HG03196 (cell line): ENCODE measurements around the gene IFI30.

Experiments
- ATAC-seq: cut with Tn5 transposase; IDR thresholded peaks from one replicate; pipeline ENCODE4 v1.9.1; 2021; ENCODE audit not compliant: unreplicated experiment

IFI30 gene

GRCh38 chr19:18173572-18174288, at the start of gene IFI30:
Gene IFI30, plus strand, starts transcription at chr19:18173813. Its CDS starts 29 bp downstream, at chr19:18173842.
- peak; percentile 44 for ATAC-seq

DNA sequence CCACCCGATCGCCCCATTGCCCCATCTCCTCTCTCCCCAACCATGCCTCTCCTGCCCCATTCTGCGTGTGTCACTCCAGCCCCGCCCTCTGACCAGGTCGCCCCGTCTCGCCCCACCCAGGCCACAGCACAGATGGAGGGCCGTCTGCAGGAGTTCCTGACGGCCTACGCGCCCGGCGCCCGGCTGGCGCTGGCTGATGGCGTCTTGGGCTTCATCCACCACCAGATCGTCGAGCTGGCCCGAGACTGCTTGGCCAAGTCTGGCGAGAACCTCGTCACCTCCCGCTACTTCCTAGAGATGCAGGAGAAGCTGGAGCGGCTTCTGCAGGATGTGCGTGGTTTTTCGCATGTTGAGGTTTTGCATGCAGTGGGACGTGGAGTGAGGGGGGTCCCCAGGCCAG, 49.8 kb upstream of the IFI30 start:
- ATAC-seq = no peak

- ATAC-seq = no peak
These were observed 47.5 kb upstream of the IFI30 start for GRCh38 chr19:18126097-18126496.

DNA sequence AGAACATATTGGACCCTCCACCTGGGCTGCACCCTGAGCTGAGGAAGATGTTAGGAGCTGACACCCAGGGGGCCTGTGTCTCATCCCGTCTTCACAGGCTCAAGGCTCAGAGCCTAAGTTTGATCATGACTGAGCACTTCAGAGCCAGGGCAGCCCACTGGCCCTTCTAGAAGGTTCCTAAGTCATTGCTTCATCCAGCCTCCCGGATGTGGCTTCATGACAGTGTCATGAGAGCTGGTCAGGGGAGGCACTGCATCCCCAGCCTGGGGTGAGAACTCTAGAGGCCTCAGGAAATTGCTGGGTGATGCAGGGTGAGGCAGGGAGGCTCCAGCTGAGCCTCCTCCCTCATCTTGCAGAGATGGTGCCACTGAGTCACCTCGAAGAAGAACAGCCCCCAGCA, 45.6 kb upstream of the IFI30 start:
- no peak for ATAC-seq

DNA sequence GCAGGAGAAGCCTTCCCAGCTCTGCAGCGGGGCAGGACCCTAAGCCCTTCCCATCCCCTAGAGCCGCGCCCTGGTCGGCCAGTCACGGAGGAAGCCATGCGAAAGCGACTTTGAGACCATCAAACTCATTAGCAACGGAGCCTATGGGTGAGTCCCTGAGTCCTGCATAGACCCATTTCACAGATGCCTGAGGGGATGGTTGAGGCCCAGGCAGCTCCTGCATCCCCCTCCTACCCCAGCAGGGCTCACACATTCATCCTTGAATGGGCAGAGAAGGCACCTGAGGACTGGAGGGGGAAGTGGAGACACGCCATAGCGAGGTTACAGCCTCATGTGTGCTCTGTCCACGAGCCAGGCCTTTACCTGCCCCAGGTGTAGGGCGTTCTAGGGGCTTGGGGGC, 44.8 kb upstream of the IFI30 start:
- no peak for ATAC-seq

GRCh38 chr19:18130523-18131242, 42.9 kb upstream of the IFI30 start:
- ATAC-seq = no peak

GRCh38 chr19:18131841-18132596, 41.6 kb upstream of the IFI30 start:
- no peak for ATAC-seq

GRCh38 chr19:18135712-18136584, 37.7 kb upstream of the IFI30 start:
- no peak for ATAC-seq

GRCh38 chr19:18137242-18137641, 36.4 kb upstream of the IFI30 start:
- no peak for ATAC-seq

GRCh38 chr19:18137657-18138339, 35.8 kb upstream of the IFI30 start:
- ATAC-seq = no peak

DNA sequence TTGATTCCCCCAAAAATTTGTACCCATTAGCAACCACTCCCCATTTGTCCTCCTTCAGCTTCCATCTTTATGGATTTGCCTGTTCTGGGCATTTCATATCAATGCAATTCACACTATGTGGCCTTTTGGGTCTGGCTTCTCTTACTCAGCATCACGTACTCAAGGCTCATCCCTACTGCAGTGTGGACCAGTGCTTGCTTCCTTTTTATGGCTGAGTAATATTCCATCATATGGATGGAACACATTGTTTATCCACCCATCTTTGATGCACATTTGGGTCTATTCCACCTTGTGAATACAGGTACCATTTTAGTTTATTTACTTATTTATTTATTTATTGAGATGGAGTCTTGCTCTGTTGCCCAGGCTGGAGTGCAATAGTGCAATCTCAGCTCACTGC, 33.1 kb upstream of the IFI30 start:
- ATAC-seq = no peak

DNA sequence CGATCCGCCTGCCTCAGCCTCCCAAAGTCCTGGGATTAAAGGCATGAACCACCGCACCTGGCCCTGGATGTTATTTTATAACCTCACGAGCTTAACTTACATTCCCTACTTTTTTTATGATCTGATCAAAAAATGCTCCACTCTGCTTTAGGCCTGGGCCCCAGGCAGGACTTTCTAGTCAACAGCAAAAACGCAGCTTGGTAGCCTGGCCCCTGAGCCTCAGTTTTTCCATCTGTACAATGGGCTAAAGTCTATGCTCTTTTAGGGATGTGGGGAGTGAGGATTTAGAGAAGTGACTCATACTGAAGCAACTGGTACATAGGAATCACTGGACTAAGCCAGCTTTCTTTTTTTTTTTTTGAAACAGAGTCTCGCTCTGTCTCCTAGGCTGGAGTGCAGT, 32.6 kb upstream of the IFI30 start:
- ATAC-seq = no peak

DNA sequence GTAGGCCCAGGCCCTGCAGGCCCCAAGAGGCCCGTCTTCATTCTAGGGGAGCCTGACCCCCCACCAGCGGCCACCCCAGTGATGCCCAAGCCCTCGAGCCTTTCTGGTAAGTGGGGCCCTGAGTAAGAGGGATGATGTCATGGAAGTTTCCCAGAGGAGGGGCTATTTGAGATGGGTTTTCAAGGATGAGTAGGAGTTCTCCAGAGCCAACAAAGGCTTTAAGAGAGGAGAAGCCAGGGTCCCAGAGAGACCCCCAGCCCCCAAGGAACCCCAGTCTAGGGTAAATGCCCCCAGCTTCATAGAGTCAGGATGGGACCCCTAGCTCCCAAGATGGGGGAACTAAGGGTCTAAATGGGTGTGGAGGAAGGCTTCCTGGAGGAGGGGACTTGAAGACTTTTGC, 29.7 kb upstream of the IFI30 start:
- ATAC-seq = no peak

GRCh38 chr19:18144361-18144760, 29.3 kb upstream of the IFI30 start:
- no peak for ATAC-seq

- ATAC-seq = no peak
These were observed 28.7 kb upstream of the IFI30 start for GRCh38 chr19:18144906-18145305.

DNA sequence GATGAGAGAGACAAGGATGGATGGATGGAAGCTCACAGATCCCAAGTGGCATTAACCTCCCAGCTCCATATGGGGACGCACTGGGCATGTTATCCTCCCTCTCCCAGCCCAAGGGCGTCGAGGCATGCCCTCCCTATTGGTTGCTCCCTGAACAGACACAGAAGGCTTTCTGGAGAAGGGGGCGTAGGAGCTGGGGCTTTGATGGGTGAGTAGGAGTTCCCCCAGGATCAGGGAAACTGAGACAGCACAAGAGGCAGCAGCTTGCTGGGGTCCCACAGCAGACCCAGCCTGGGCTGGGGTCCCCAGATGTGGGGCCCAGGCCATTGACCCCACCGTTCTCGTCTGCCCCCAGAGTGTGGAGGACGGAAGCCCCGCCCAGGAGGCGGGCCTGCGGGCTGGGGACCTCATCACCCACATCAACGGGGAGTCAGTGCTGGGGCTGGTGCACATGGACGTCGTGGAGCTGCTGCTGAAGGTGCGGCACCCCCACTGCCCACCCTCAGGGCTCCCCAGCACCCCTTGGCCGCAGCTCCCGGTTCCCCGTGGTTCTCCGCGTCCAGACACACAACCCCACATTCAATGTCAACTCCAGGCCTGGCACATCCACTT, 28.1 kb upstream of the IFI30 start:
- ATAC-seq = no peak

- ATAC-seq = no peak
These were observed 26.2 kb upstream of the IFI30 start for GRCh38 chr19:18147396-18147795.

- ATAC-seq = no peak
These were observed 24.0 kb upstream of the IFI30 start for GRCh38 chr19:18149596-18149975.

DNA sequence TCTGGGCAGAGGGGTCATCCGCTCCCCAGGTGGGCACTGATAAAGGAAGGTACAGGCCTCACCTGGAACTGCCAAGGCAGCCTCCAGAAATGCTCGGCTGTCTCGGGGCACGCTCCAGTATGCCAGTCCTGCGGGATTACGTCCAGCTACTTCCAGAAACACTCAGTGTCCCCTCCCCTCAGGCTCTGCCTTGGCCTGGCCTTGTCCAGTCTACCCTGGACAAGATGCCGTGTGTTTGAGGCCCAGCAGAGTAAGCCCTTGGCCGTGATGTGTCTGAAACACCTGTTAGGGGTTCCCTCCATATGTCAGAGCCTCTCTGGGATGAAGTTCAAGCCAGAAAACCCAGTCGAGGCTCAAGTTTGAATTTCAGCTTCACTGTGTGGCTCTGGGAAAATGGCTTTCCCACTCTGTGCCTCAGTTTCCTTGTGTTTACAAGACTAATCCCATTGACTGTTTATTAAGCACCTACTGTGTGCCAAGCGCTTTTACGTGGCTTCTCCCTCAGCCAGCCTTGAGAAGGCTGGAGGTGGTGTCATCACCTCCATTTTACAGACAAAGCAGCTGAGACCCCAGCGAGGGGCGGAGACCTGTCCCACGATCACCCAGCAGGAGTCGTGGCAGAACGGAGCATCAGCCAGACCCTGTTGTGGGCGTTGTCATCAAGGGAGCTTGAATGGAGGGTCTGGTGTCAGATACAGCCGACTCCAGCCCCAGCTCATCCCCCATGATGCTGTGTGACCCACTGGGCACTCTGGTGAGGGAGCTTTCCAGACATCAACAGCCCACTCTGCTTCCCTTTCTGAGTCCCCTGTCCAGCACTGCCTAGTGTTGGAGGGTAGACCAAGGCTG, 22.6 kb upstream of the IFI30 start:
- ATAC-seq = no peak
